ENCODE results near the gene ARMC6. TPM values are rescaled to one million over a fixed set of nuclear protein-coding genes. Genes with fewer than 3 reads are reported as not detected.

ARMC6 gene
- total and polyA plus RNA-seq, 12 donors, result 13.4 to 27.9 (median 16.0) TPM

DNA sequence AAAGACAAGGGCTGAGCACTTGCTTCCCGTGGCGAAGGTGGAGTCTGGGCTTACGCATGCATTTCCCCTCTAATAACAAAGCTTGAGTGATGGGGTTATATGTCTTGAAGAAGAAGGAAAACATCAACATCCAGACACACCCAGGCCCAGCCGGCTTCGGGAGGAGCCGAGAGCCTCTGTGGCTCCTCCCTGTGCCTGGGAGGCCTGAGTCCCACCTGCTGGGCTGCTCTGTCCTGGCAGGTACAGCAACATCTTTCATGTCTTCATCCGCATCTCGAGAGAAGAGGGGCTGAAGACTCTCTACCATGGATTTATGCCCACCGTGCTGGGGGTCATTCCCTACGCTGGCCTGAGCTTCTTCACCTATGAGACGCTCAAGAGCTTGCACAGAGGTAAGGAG lies 74.3 kb downstream of the ARMC6 start:
- intact Hi-C loops (cut with DNase I), result loop anchor here in 1 of 10 donors (10.0 kb wide), 1 partner anchor 53 kb away; no protein-coding TSS in a partner anchor
- no peaks in the 10 kb centered on the region for H3K27me3 ChIP-seq
- H3K9me3 ChIP-seq, result no peaks in the 10 kb centered on the region
- ATAC-seq (no peak), DNase-seq (no peak)
- H3K27ac ChIP-seq, result no peak overlapping the region
- H3K4me1 ChIP-seq, result peaks cover 0 to 24% (median 0%) of the 10 kb centered on the region in 9 donors
- WGBS, 2 donors, result 86 to 87% methylated on average over 11 of the region's 11 CpGs
- no peak overlapping the region for H3K4me3 ChIP-seq
- H3K36me3 ChIP-seq, result peaks cover 0 to 12% (median 0%) of the 10 kb centered on the region in 9 donors
- TF ChIP-seq, protein P1, sequence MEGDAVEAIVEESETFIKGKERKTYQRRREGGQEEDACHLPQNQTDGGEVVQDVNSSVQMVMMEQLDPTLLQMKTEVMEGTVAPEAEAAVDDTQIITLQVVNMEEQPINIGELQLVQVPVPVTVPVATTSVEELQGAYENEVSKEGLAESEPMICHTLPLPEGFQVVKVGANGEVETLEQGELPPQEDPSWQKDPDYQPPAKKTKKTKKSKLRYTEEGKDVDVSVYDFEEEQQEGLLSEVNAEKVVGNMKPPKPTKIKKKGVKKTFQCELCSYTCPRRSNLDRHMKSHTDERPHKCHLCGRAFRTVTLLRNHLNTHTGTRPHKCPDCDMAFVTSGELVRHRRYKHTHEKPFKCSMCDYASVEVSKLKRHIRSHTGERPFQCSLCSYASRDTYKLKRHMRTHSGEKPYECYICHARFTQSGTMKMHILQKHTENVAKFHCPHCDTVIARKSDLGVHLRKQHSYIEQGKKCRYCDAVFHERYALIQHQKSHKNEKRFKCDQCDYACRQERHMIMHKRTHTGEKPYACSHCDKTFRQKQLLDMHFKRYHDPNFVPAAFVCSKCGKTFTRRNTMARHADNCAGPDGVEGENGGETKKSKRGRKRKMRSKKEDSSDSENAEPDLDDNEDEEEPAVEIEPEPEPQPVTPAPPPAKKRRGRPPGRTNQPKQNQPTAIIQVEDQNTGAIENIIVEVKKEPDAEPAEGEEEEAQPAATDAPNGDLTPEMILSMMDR (IDR thresholded peaks at IDR 0.05), result no peak

Other genes with a start within 250 kb of the ARMC6 start
- gene COMP, start 242.3 kb upstream of the ARMC6 start, total RNA-seq, result 1 to 10 TPM in 3 of 10 donors, under 1 TPM in 5, not detected in 2; 0.13 to 5.9 (median 0.43) TPM
- gene COMP, start 242.3 kb upstream of the ARMC6 start, polyA plus RNA-seq, result 1 to 10 TPM in 1 of 2 donors, under 1 TPM in 1; 0.29 to 2.4 TPM
- gene UPF1, start 201.6 kb upstream of the ARMC6 start, total RNA-seq, result 10 to 100 TPM; 32.3 to 44.3 (median 37.5) TPM
- 10 to 100 TPM; 25.2 to 36.7 TPM for gene UPF1, start 201.6 kb upstream of the ARMC6 start, polyA plus RNA-seq
- 1 to 10 TPM in 6 of 10 donors, under 1 TPM in 4; 0.42 to 3.3 (median 1.3) TPM for gene CERS1, start 137.4 kb upstream of the ARMC6 start, total RNA-seq
- under 1 TPM; 0.37 to 0.49 TPM for gene CERS1, start 137.4 kb upstream of the ARMC6 start, polyA plus RNA-seq
- gene COPE, start 114.2 kb upstream of the ARMC6 start, total RNA-seq, result 100 to 1,000 TPM; 102 to 157 (median 117) TPM
- gene COPE, start 114.2 kb upstream of the ARMC6 start, polyA plus RNA-seq, result 100 to 1,000 TPM; 166 to 302 TPM
- gene DDX49, start 113.9 kb upstream of the ARMC6 start, total RNA-seq, result 10 to 100 TPM; 16.2 to 29.8 (median 21.3) TPM
- gene DDX49, start 113.9 kb upstream of the ARMC6 start, polyA plus RNA-seq, result 10 to 100 TPM; 44.4 to 74.5 TPM
- 10 to 100 TPM; 10.4 to 23.2 (median 13.6) TPM for gene HOMER3, start 92.4 kb upstream of the ARMC6 start, total RNA-seq
- 10 to 100 TPM; 20.8 to 24.8 TPM for gene HOMER3, start 92.4 kb upstream of the ARMC6 start, polyA plus RNA-seq
- 10 to 100 TPM; 50.4 to 72.3 (median 63.3) TPM for gene SUGP2, start 86 bp upstream of the ARMC6 start, total RNA-seq
- gene SUGP2, start 86 bp upstream of the ARMC6 start, polyA plus RNA-seq, result 10 to 100 TPM; 27.2 to 85.2 TPM
- 10 to 100 TPM; 15.7 to 24.1 (median 19.3) TPM for gene SLC25A42, start 30.4 kb downstream of the ARMC6 start, total RNA-seq
- gene SLC25A42, start 30.4 kb downstream of the ARMC6 start, polyA plus RNA-seq, result 10 to 100 TPM; 15.9 to 18.1 TPM
- 10 to 100 TPM; 11.4 to 27.9 (median 18.6) TPM for gene TMEM161A, start 104.9 kb downstream of the ARMC6 start, total RNA-seq
- 10 to 100 TPM; 24.2 to 24.4 TPM for gene TMEM161A, start 104.9 kb downstream of the ARMC6 start, polyA plus RNA-seq
- gene MEF2B, start 136.7 kb downstream of the ARMC6 start, total RNA-seq, result under 1 TPM in 7 of 10 donors, not detected in 3; 0.34 to 0.99 (median 0.54) TPM
- gene MEF2B, start 136.7 kb downstream of the ARMC6 start, polyA plus RNA-seq, result 1 to 10 TPM in 1 of 2 donors, under 1 TPM in 1; 0.41 to 2.3 TPM
- 10 to 100 TPM; 21.1 to 33.2 (median 25.0) TPM for gene BORCS8, start 158.5 kb downstream of the ARMC6 start, total RNA-seq
- gene BORCS8, start 158.5 kb downstream of the ARMC6 start, polyA plus RNA-seq, result 10 to 100 TPM; 22.0 to 27.9 TPM
- 10 to 100 TPM; 30.6 to 42.6 (median 35.8) TPM for gene RFXANK, start 158.7 kb downstream of the ARMC6 start, total RNA-seq
- gene RFXANK, start 158.7 kb downstream of the ARMC6 start, polyA plus RNA-seq, result 100 to 1,000 TPM in 1 of 2 donors, 10 to 100 TPM in 1; 87.6 to 109 TPM
- 1 to 10 TPM; 3.2 to 8.5 (median 5.1) TPM for gene NR2C2AP, start 169.8 kb downstream of the ARMC6 start, total RNA-seq
- gene NR2C2AP, start 169.8 kb downstream of the ARMC6 start, polyA plus RNA-seq, result 10 to 100 TPM in 1 of 2 donors, 1 to 10 TPM in 1; 9.3 to 23.4 TPM
- not detected for gene NCAN, start 178.4 kb downstream of the ARMC6 start, total RNA-seq
- gene NCAN, start 178.4 kb downstream of the ARMC6 start, polyA plus RNA-seq, result not detected
- gene TM6SF2, start 239.7 kb downstream of the ARMC6 start, total RNA-seq, result 1 to 10 TPM in 4 of 10 donors, under 1 TPM in 6; 0.17 to 2.1 (median 0.64) TPM
- under 1 TPM; 0.20 to 0.66 TPM for gene TM6SF2, start 239.7 kb downstream of the ARMC6 start, polyA plus RNA-seq